Hepatocyte (in vitro differentiated cells): Measurements from ENCODE around the gene PHF1.
"Not testable (repeated sequence)": the region's sequence is repeated elsewhere in the genome, so short reads cannot be mapped to it uniquely, and the experiment has no call there.

Experiments used
- EZH2 ChIP-seq: fragments of 200-600 bp; sonication (generic); IDR thresholded peaks from 2 replicates; pipeline ENCODE4 v1.6.1; 2016; ENCODE audit warnings: antibody characterized with exemption, mild to moderate bottlenecking, borderline replicate concordance
- TF ChIP-seq, protein P1 (sequence below): fragments of 200-600 bp; sonication (generic); IDR thresholded peaks from 2 replicates; pipeline ENCODE4 v1.5.1; 2016; ENCODE audit warnings: antibody characterized with exemption, mild to moderate bottlenecking; ENCODE audit not compliant: poor library complexity

DNA sequence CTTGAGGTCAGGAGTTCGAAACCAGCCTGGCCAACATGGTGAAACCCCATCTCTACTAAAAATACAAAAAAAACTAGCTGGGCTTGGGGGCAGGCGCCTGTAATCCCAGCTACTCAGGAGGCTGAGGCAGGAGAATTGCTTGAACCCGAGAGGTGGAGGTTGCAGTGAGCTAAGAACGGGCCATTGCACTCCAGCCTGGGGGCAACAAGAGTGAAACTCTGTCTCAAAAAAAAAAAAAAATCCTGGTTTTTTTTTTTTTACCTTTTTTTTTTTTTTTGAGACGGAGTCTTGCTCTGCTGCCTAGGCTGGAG lies 43.1 kb upstream of the PHF1 start:
- TF ChIP-seq, protein P1, sequence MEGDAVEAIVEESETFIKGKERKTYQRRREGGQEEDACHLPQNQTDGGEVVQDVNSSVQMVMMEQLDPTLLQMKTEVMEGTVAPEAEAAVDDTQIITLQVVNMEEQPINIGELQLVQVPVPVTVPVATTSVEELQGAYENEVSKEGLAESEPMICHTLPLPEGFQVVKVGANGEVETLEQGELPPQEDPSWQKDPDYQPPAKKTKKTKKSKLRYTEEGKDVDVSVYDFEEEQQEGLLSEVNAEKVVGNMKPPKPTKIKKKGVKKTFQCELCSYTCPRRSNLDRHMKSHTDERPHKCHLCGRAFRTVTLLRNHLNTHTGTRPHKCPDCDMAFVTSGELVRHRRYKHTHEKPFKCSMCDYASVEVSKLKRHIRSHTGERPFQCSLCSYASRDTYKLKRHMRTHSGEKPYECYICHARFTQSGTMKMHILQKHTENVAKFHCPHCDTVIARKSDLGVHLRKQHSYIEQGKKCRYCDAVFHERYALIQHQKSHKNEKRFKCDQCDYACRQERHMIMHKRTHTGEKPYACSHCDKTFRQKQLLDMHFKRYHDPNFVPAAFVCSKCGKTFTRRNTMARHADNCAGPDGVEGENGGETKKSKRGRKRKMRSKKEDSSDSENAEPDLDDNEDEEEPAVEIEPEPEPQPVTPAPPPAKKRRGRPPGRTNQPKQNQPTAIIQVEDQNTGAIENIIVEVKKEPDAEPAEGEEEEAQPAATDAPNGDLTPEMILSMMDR: not testable (repeated sequence)
- TF ChIP-seq EZH2: not testable (repeated sequence)
